OCI-LY7 (cell line): ENCODE measurements around the gene LRRC74B. TPM values are rescaled to one million over a fixed set of nuclear protein-coding genes. Genes with fewer than 3 reads are reported as not detected.

Experiments
- BruUV-seq: library from RNA; stranded (reverse); fragments of 400-500 nt; replicated peaks from 2 replicates; lab custom pipeline; 2021; lab: Mats Ljungman, UMichigan
- CTCF ChIA-PET: fragments of 300-600 bp; sonication (Branson Sonifier 250); formaldehyde crosslinking; loops from one replicate; lab custom pipeline; 2022; ENCODE audit warnings: antibody characterized with exemption; ENCODE audit not compliant: unreplicated experiment; lab: Charles Lee
- POLR2A ChIA-PET: fragments of 300-600 bp; sonication (Branson Sonifier 250); formaldehyde crosslinking; loops from one replicate; lab custom pipeline; 2022; ENCODE audit warnings: antibody characterized with exemption; lab: Charles Lee
- DNase-seq: peaks from one replicate; pipeline ENCODE4 v3.0.0-alpha.2; 2015; ENCODE audit warnings: low spot score
- H2AFZ ChIP-seq: fragments of 200-600 bp; sonication (generic), shearing (Covaris generic); 2 replicates; pipeline ENCODE4 v1.6.1; 2014; ENCODE audit warnings: mild to moderate bottlenecking, antibody characterized with exemption, low read length, moderate library complexity
- H3K27ac ChIP-seq: fragments of 200-600 bp; sonication (generic); 2 replicates; pipeline ENCODE4 v1.5.1; 2014; ENCODE audit warnings: mixed run types, low read depth, mild to moderate bottlenecking, moderate library complexity, low read length, inconsistent platforms; ENCODE audit not compliant: poor library complexity, severe bottlenecking
- H3K36me3 ChIP-seq: fragments of 200-600 bp; sonication (generic); 2 replicates; pipeline ENCODE4 v1.6.1; 2014; ENCODE audit warnings: mild to moderate bottlenecking, antibody characterized with exemption, low read length, moderate library complexity, mixed read lengths; ENCODE audit not compliant: insufficient read depth
- H3K4me1 ChIP-seq: fragments of 200-600 bp; sonication (generic); 2 replicates; pipeline ENCODE4 v1.5.1; 2014; ENCODE audit warnings: mild to moderate bottlenecking, low read length; ENCODE audit not compliant: insufficient read depth, poor library complexity, severe bottlenecking
- H3K4me2 ChIP-seq: fragments of 200-600 bp; sonication (generic); 2 replicates; pipeline ENCODE4 v1.6.1; 2014; ENCODE audit warnings: mild to moderate bottlenecking, low read length
- H3K4me3 ChIP-seq: fragments of 200-600 bp; sonication (generic); 2 replicates; pipeline ENCODE4 v1.5.1; 2014; ENCODE audit warnings: mild to moderate bottlenecking, low read depth, low read length; ENCODE audit not compliant: poor library complexity, severe bottlenecking
- H3K79me2 ChIP-seq: fragments of 200-600 bp; sonication (generic); 2 replicates; pipeline ENCODE4 v1.6.1; 2016; ENCODE audit warnings: low read depth, mild to moderate bottlenecking, low read length, moderate library complexity, mixed read lengths; ENCODE audit not compliant: insufficient read depth
- H3K9me2 ChIP-seq: fragments of 200-600 bp; sonication (generic); 2 replicates; pipeline ENCODE4 v1.6.1; 2016; ENCODE audit warnings: mild to moderate bottlenecking, low read length, mixed read lengths; ENCODE audit not compliant: insufficient read depth
- H3K9me3 ChIP-seq: fragments of 200-600 bp; sonication (generic); 2 replicates; pipeline ENCODE4 v1.6.1; 2014; ENCODE audit warnings: mild to moderate bottlenecking, mixed run types, low read length, mixed read lengths
- H4K20me1 ChIP-seq: fragments of 200-600 bp; sonication (generic); 2 replicates; pipeline ENCODE4 v1.6.1; 2014; ENCODE audit warnings: mild to moderate bottlenecking, antibody characterized with exemption, low read length, moderate library complexity, mixed read lengths; ENCODE audit not compliant: insufficient read depth
- EZH2phosphoT487 ChIP-seq: fragments of 200-600 bp; sonication (generic); IDR thresholded peaks from 2 replicates; pipeline ENCODE4 v1.6.1; 2018; ENCODE audit warnings: low read depth, borderline replicate concordance, mild to moderate bottlenecking, mixed run types, antibody characterized with exemption, low read length, moderate library complexity, mixed read lengths
- intact Hi-C: fragments of 100-400 bp; cut with micrococcal nuclease; formaldehyde crosslinking; loops from one replicate; pipeline ENCODE4 v1.10.0; 2022; ENCODE audit not compliant: unreplicated experiment
- total RNA-seq, 2 experiments: library from RNA; depleted of rRNA in 1 of 2; stranded (reverse); fragments of >200 nt in 1 of 2; shearing (Covaris generic) in 1 of 2; gene quantifications; 2 replicates each; pipeline ENCODE4 v1.2.3, GENCODE V29; 2014 to 2022
- TF ChIP-seq, protein P1 (sequence below): fragments of 200-600 bp; sonication (generic); conservative IDR thresholded peaks from 2 replicates; pipeline ENCODE4 v1.5.1; 2014; ENCODE audit warnings: mild to moderate bottlenecking, antibody characterized with exemption, low read length, moderate library complexity, mixed read lengths

LRRC74B gene
- total RNA-seq, 2 experiments from 2014 or later: not detected

DNA sequence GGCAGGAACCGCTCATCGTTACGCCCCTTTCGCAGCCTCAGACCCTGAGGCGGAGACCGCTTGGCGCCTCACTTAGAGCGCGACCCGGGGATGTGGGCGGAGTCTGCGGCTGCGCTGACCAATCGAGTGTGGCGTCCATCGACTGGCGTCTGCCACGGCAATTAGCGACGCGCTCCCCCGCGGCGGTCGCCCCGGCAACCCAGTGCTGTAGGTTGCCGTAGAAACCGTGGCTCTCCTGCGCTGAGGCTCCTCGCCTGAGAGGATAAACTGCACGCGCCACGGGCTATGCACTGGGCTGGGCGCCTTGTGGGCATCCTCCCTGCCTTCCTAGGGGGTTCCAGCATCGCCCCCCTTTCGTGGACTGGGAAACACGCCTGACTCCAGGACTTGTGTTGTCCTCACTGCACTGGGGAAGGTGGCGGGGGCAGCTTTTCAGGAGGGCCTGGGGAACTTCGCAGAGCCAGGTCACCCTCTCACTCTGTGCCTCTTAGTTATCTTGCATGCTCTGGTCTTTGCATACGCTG is 31.5 kb upstream of the LRRC74B start:
- H3K36me3 ChIP-seq: no peaks in the 10 kb centered on the region
- no peaks in the 10 kb centered on the region for H3K79me2 ChIP-seq
- peaks cover 15% of the 10 kb centered on the region for H3K4me1 ChIP-seq
- H2AFZ ChIP-seq: peak overlapping the region; percentile 77
- POLR2A ChIA-PET: no interaction called here
- no peak overlapping the region for H3K27ac ChIP-seq
- CTCF ChIA-PET: no interaction called here
- peak overlapping the region; percentile 68 for H3K4me3 ChIP-seq
- TF ChIP-seq EZH2phosphoT487: no peak
- TF ChIP-seq, protein P1, sequence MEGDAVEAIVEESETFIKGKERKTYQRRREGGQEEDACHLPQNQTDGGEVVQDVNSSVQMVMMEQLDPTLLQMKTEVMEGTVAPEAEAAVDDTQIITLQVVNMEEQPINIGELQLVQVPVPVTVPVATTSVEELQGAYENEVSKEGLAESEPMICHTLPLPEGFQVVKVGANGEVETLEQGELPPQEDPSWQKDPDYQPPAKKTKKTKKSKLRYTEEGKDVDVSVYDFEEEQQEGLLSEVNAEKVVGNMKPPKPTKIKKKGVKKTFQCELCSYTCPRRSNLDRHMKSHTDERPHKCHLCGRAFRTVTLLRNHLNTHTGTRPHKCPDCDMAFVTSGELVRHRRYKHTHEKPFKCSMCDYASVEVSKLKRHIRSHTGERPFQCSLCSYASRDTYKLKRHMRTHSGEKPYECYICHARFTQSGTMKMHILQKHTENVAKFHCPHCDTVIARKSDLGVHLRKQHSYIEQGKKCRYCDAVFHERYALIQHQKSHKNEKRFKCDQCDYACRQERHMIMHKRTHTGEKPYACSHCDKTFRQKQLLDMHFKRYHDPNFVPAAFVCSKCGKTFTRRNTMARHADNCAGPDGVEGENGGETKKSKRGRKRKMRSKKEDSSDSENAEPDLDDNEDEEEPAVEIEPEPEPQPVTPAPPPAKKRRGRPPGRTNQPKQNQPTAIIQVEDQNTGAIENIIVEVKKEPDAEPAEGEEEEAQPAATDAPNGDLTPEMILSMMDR: no peak
- H3K9me3 ChIP-seq: no peaks in the 10 kb centered on the region
- intact Hi-C loops: no loop called here
- peak overlapping the region; percentile 77 for H3K4me2 ChIP-seq
- H3K9me2 ChIP-seq: no peaks in the 10 kb centered on the region
- DNase-seq: peak; percentile 83
- no TSS peak for BruUV-seq
- no peaks in the 10 kb centered on the region for H4K20me1 ChIP-seq

DNA sequence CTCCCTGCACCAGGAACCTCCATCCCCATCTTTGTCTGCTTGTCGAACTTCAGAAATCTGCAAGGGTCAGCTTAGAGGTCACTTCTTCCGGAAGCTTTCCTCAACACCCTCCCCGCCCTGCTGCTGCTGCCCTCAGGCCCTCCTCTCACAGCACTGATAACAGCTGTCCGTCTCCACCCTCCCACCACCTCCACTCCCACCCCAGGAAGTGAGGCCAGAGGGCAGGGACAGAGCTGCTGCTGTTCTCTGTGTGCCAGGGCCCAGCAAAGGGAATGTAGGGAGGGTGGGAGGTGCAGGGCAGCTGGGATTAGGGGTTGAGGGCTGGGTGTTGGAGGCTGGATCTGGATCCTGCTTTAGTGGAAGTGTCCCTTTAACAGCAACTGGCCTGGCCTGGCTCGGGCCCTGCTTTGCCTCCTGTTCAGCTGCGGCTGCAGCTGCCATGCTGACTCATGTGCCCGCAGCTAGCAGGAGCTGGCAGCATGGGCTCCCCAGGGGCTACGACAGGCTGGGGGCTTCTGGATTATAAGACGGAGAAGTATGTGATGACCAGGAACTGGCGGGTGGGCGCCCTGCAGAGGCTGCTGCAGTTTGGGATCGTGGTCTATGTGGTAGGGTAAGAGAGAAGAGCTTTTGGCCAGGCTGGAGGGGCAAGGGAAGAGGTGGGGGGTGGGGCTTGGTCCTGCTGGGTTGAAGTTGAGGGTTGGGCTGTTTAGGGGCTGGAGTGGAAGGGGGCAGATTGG is 30.9 kb upstream of the LRRC74B start, which contains the start of gene P2RX6:
Gene P2RX6, plus strand, starts transcription at position 440 of the 740 bp plus-strand sequence. Its CDS starts 10 bp downstream, at position 450.
- Histone ChIP-seq H3K9me3 (no peaks in the 10 kb centered on the region), H3K9me2 (no peaks in the 10 kb centered on the region), H4K20me1 (no peaks in the 10 kb centered on the region), H3K36me3 (no peaks in the 10 kb centered on the region), H3K79me2 (no peaks in the 10 kb centered on the region), H2AFZ (peak within 1 kb of the TSS; percentile 77), H3K4me1 (peaks cover 15% of the 10 kb centered on the region), H3K27ac (no peak within 1 kb of the TSS), H3K4me2 (peak within 1 kb of the TSS; percentile 77), H3K4me3 (peak within 1 kb of the TSS; percentile 68)
- BruUV-seq: no TSS peak
- intact Hi-C loops: no loop called here
- ChIA-PET POLR2A (interaction anchor here (0.9 kb wide), 1 partner anchor 10 kb away, joined by 3 read pairs; no protein-coding TSS in a partner anchor), CTCF (interaction anchor here (0.6 kb wide), 1 partner anchor 41 kb away, joined by 3 read pairs; no protein-coding TSS in a partner anchor)
- TF ChIP-seq, protein P1: no peak
- TF ChIP-seq EZH2phosphoT487: no peak
- no peak for DNase-seq
